PC-3 (cell line): ENCODE data around the gene SP1.
A peak's percentile ranks its signal among the peaks of the same experiment; 100 is the strongest.

Experiments used
- CTCF ChIP-seq: fragments of 300-600 bp; sonication (generic); conservative IDR thresholded peaks from 2 replicates; pipeline ENCODE4 v1.5.1; 2017; ENCODE audit warnings: antibody characterized with exemption, low read depth, mild to moderate bottlenecking, low read length
- EZH2phosphoT487 ChIP-seq: fragments of 300-600 bp; sonication (generic); IDR thresholded peaks from 2 replicates; pipeline ENCODE4 v1.6.1; 2018; ENCODE audit warnings: mild to moderate bottlenecking, antibody characterized with exemption, low read length, borderline replicate concordance

- peak; percentile 79 for TF ChIP-seq CTCF
- TF ChIP-seq EZH2phosphoT487 = no peak
These were observed 35.0 kb upstream of the SP1 start for GRCh38 chr12:53344824-53345485.
